ENCODE measurements around the gene CASZ1. TPM values are rescaled to one million over a fixed set of nuclear protein-coding genes. Genes with fewer than 3 reads are reported as not detected.

Gene CASZ1
- total RNA-seq, 3 donors from 2014 or later (not counting 1 experiment from before 2014, with no cell fraction given): 55.9 to 83.0 (median 70.6) TPM

GRCh38 chr1:10793129-10793651 lies 3.3 kb downstream of the CASZ1 start:
- no peak for ATAC-seq
- Histone ChIP-seq H3K27ac (ENCODE audit: low read length) (no peak overlapping the region), H3K4me3 (ENCODE audit: low read length) (no peak overlapping the region), H3K27me3 (ENCODE audit: control insufficient read depth, insufficient read depth, low read length) (peaks cover 35% of the 10 kb centered on the region), H3K4me1 (ENCODE audit: control insufficient read depth, insufficient read depth, low read length) (peaks cover 17% of the 10 kb centered on the region), H3K9me3 (ENCODE audit: control insufficient read depth, insufficient read depth, low read length) (no peaks in the 10 kb centered on the region), H3K36me3 (ENCODE audit: control insufficient read depth, insufficient read depth, low read length) (no peaks in the 10 kb centered on the region)
- Mint-ChIP-seq H3K27me3 (ENCODE audit: low read depth in 2 of 2) (peaks cover 10 to 29% of the 10 kb centered on the region in 2 donors), H3K9me3 (no peaks in the 10 kb centered on the region), H3K36me3 (no peaks in the 10 kb centered on the region), H3K4me1 (peaks cover 0 to 10% of the 10 kb centered on the region in 2 donors), H3K27ac (no peak overlapping the region), H3K4me3 (peak overlapping the region; percentile 1)
- WGBS (ENCODE audit: insufficient coverage): 9% methylated on average over 7 of the region's 9 CpGs
- DNase-seq: peak in 1 of 2 donors; percentile 28
- intact Hi-C loops (cut with micrococcal nuclease): no loop called here
- TF ChIP-seq CTCF (IDR thresholded peaks at IDR 0.05): no peak

DNA sequence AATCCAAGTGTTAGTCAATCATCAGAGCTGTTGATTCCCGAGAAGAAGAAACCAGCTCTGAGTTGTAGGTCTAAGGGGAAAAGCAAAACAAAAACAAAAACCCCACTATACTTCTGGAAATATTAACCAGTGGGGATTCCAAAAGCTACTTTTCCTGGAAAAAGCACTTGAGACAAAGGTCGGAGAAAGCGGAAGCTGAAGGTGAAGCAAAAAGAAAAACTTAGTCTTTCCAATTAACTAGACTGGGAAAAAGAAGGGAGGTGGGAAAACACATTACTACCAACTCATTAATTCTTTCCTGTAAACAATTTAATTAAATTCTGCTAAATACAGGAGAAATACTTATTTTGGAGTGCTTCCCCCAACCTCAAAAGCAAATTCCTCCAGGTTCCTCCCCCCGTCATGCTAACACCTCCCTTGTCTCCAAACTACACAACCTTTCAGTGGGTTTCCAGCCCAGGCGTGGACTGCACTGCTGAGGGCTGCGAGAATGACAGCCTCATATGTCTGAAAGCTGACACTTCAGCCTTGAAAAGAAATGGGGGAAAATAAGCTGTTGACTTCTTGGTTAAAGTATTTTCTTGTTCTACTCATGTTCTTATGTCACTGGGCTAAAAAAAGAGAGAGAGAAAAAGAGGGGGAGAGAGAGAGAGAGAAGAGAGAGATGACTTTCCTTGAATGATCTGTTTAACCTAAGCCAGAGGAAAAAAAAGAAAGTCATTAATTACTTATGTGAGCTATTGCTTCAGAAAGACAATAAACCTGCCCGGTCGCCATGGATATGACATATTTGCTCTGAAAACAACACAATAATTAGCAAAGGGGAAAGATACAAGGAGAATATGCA lies 5.1 kb downstream of the CASZ1 start:
- peaks cover 17% of the 10 kb centered on the region for H3K4me1 ChIP-seq (ENCODE audit: control insufficient read depth, insufficient read depth, low read length)
- H3K4me3 ChIP-seq (ENCODE audit: low read length): no peak overlapping the region
- H3K4me3 Mint-ChIP-seq: no peak overlapping the region
- no peak for TF ChIP-seq CTCF (IDR thresholded peaks at IDR 0.05)
- no peak overlapping the region for H3K27ac Mint-ChIP-seq
- intact Hi-C loops (cut with micrococcal nuclease): no loop called here
- H3K9me3 ChIP-seq (ENCODE audit: control insufficient read depth, insufficient read depth, low read length): no peaks in the 10 kb centered on the region
- no peaks in the 10 kb centered on the region for H3K9me3 Mint-ChIP-seq
- peaks cover 14 to 28% of the 10 kb centered on the region in 2 donors for H3K27me3 Mint-ChIP-seq (ENCODE audit: low read depth in 2 of 2)
- H3K27me3 ChIP-seq (ENCODE audit: control insufficient read depth, insufficient read depth, low read length): peaks cover 25% of the 10 kb centered on the region
- WGBS (ENCODE audit: insufficient coverage): 14% methylated on average over 5 of the region's 8 CpGs
- DNase-seq: no peak
- no peak for ATAC-seq
- H3K36me3 ChIP-seq (ENCODE audit: control insufficient read depth, insufficient read depth, low read length): no peaks in the 10 kb centered on the region
- H3K27ac ChIP-seq (ENCODE audit: low read length): no peak overlapping the region
- no peaks in the 10 kb centered on the region for H3K36me3 Mint-ChIP-seq
- H3K4me1 Mint-ChIP-seq: peaks cover 0 to 10% of the 10 kb centered on the region in 2 donors

DNA sequence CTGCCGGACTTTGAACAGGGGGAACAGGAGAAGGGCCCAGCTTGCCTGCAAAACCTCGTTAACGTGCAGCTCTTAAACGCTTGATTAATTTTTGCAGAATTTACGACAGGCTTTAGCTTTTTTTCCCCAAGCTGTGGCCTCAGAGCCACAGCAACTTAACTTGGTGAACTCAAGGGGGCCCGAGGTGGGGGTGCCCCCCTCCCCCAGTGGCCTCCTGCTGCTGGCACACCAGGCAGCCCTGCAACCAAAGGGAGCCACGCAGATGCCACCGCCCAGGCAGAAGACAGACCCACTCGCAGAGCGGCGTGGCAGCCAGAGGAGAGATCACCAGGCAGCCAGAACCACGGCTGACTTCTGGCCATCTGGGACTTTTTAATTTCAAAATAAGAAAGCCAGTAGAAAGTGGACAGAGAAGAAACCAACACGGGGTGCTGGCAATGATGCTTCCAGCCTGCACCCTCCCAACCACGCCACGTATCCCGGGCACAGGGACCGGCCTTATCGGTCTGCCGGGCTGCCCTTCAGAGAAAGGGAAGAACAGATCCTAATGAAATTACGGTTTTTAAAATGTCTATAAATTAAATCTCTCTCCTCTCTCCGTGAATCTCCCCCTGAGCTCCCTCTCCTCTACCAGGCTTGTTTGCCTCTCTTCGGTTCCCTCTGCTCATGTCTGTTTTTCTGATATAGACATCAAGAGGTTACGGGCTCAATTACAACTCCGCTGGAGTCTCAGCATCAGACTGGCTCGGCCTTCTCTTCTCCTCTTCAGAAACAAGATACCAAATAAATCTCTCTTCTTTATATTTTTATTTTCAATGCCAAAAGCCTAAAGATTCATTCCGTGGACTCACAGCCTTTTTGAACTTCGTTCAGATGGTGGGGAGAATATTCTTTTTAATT lies 6.4 kb downstream of the CASZ1 start:
- no peak for DNase-seq
- no peak for TF ChIP-seq CTCF (IDR thresholded peaks at IDR 0.05)
- H3K9me3 ChIP-seq (ENCODE audit: control insufficient read depth, insufficient read depth, low read length): no peaks in the 10 kb centered on the region
- no peak overlapping the region for H3K4me3 Mint-ChIP-seq
- peaks cover 10% of the 10 kb centered on the region for H3K4me1 ChIP-seq (ENCODE audit: control insufficient read depth, insufficient read depth, low read length)
- no peak overlapping the region for H3K27ac ChIP-seq (ENCODE audit: low read length)
- H3K27ac Mint-ChIP-seq: no peak overlapping the region
- no peak for ATAC-seq
- H3K4me3 ChIP-seq (ENCODE audit: low read length): no peak overlapping the region
- intact Hi-C loops (cut with micrococcal nuclease): no loop called here
- no peaks in the 10 kb centered on the region for H3K36me3 ChIP-seq (ENCODE audit: control insufficient read depth, insufficient read depth, low read length)
- no peaks in the 10 kb centered on the region for H3K36me3 Mint-ChIP-seq
- peaks cover 15 to 28% of the 10 kb centered on the region in 2 donors for H3K27me3 Mint-ChIP-seq (ENCODE audit: low read depth in 2 of 2)
- no peaks in the 10 kb centered on the region for H3K9me3 Mint-ChIP-seq
- peaks cover 22% of the 10 kb centered on the region for H3K27me3 ChIP-seq (ENCODE audit: control insufficient read depth, insufficient read depth, low read length)
- WGBS (ENCODE audit: insufficient coverage): 83% methylated on average over 25 of the region's 27 CpGs
- peaks cover 0 to 7% of the 10 kb centered on the region in 2 donors for H3K4me1 Mint-ChIP-seq
